ENCODE results near the gene DAPK2.

DAPK2 gene

DNA sequence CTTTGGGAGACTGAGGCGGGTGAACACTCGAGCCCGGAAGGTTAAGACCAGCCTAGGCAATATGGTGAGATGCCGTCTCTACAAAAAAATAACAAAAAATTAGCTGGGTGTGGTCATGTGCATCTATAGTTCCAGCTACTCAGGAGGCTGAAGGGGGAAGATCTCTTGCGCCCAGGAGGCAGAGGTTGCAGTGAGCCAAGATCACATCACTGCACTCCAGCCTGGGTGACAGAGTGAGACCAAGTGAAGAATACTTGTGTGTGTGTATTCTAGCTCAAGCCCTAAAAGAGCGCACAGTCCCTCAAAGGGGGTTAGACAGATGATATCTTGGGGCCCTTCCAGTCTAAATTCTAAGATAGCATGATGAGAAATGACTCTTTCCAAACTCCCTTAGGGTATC lies 23.7 kb downstream of the DAPK2 start:
- H3K4me1 ChIP-seq (ENCODE audit: low read length) = peaks cover 1% of the 10 kb centered on the region; the same call in 1 of the 2 replicates
- H3K27me3 ChIP-seq (ENCODE audit: low read depth, low read length) = no peaks in the 10 kb centered on the region
- H3K27ac ChIP-seq (ENCODE audit: low read length) = no peak overlapping the region
- H3K36me3 ChIP-seq (replicated peaks; ENCODE audit: low read depth, low read length) = peaks cover 9% of the 10 kb centered on the region
- no peaks in the 10 kb centered on the region for H3K9me3 ChIP-seq (ENCODE audit: insufficient read depth, low read length)
- no peak for TF ChIP-seq EZH2phosphoT487 (IDR thresholded peaks at IDR 0.05; ENCODE audit: low read depth)
- TF ChIP-seq, protein P1, sequence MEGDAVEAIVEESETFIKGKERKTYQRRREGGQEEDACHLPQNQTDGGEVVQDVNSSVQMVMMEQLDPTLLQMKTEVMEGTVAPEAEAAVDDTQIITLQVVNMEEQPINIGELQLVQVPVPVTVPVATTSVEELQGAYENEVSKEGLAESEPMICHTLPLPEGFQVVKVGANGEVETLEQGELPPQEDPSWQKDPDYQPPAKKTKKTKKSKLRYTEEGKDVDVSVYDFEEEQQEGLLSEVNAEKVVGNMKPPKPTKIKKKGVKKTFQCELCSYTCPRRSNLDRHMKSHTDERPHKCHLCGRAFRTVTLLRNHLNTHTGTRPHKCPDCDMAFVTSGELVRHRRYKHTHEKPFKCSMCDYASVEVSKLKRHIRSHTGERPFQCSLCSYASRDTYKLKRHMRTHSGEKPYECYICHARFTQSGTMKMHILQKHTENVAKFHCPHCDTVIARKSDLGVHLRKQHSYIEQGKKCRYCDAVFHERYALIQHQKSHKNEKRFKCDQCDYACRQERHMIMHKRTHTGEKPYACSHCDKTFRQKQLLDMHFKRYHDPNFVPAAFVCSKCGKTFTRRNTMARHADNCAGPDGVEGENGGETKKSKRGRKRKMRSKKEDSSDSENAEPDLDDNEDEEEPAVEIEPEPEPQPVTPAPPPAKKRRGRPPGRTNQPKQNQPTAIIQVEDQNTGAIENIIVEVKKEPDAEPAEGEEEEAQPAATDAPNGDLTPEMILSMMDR (IDR thresholded peaks at IDR 0.05; ENCODE audit: low read depth, low read length) = no peak
- H3K79me2 ChIP-seq (ENCODE audit: low read length) = no peaks in the 10 kb centered on the region
- H3K9ac ChIP-seq (ENCODE audit: low read length) = no peak overlapping the region
- no peaks in the 10 kb centered on the region for H4K20me1 ChIP-seq (ENCODE audit: insufficient read depth, low read length)
- H2AFZ ChIP-seq (ENCODE audit: low read depth, low read length) = no peak overlapping the region
- no peak overlapping the region for H3K4me2 ChIP-seq (ENCODE audit: low read length)
- H3K4me3 ChIP-seq (ENCODE audit: low read length) = no peak overlapping the region

DNA sequence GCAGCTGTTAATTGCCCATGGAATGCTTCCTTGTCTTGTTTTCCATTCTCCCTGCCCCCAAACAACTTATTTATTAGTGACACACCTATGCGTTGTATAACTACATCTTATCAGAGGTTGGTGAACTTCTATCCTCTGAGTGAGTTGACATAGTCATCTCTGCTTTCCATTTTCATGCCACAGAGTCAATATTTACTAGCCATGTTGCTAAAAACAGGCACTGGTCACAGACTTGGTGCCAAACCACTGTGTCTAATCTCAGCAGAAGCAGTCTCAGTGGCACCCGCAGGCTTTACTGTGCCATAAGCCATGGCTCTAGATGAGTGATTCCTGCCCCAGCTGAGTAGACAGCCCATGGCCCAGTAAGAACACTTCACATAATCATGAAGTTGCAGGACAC lies 26.5 kb downstream of the DAPK2 start:
- H3K79me2 ChIP-seq (ENCODE audit: low read length) = no peaks in the 10 kb centered on the region

DNA sequence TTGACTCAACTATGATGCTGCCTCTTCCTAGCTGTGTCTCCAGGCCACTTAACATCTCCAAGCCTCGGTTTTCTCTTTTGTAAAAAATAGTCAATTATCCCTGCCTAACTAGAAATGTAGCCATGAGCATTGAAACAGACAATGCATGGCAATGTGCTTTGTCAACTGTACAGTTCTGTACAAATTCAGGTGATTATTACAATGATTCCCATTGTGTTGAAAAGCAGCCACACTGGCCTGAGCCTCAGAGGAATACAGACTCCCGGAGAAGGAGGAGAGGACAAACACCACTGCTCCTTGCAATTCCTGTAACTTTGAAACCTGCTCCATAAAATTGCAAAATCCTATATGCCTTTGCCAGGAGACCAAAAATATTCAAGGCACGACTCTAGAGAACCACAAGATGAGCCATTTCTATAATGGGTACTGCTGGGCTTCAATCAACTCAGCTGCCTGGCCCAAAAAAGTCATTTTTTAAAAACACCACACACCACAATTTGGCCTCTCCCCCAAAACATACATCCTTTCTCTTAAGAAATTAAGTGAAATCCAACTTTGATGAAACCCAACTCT lies 28.6 kb downstream of the DAPK2 start:
- no peaks in the 10 kb centered on the region for H3K9me3 ChIP-seq (ENCODE audit: insufficient read depth, low read length)
- H4K20me1 ChIP-seq (ENCODE audit: insufficient read depth, low read length) = no peaks in the 10 kb centered on the region
- H3K27me3 ChIP-seq (ENCODE audit: low read depth, low read length) = no peaks in the 10 kb centered on the region
- H2AFZ ChIP-seq (ENCODE audit: low read depth, low read length) = no peak overlapping the region
- no peaks in the 10 kb centered on the region for H3K79me2 ChIP-seq (ENCODE audit: low read length)
- H3K4me1 ChIP-seq (ENCODE audit: low read length) = peaks cover 9% of the 10 kb centered on the region; the same call in 1 of the 2 replicates
- H3K4me2 ChIP-seq (ENCODE audit: low read length) = no peak overlapping the region
- H3K4me3 ChIP-seq (ENCODE audit: low read length) = no peak overlapping the region
- no peak overlapping the region for H3K27ac ChIP-seq (ENCODE audit: low read length)
- TF ChIP-seq, protein P1 (IDR thresholded peaks at IDR 0.05; ENCODE audit: low read depth, low read length) = no peak
- no peak for TF ChIP-seq EZH2phosphoT487 (IDR thresholded peaks at IDR 0.05; ENCODE audit: low read depth)
- peaks cover 9% of the 10 kb centered on the region for H3K36me3 ChIP-seq (replicated peaks; ENCODE audit: low read depth, low read length)
- H3K9ac ChIP-seq (ENCODE audit: low read length) = no peak overlapping the region

More for the DNA sequence above, 26.5 kb downstream of the DAPK2 start:
- Histone ChIP-seq H3K4me1 (ENCODE audit: low read length) (no peaks in the 10 kb centered on the region), H3K4me3 (ENCODE audit: low read length) (no peak overlapping the region), H4K20me1 (ENCODE audit: insufficient read depth, low read length) (no peaks in the 10 kb centered on the region), H3K36me3 (replicated peaks; ENCODE audit: low read depth, low read length) (peaks cover 9% of the 10 kb centered on the region), H3K27me3 (ENCODE audit: low read depth, low read length) (no peaks in the 10 kb centered on the region), H3K9ac (ENCODE audit: low read length) (no peak overlapping the region), H3K4me2 (ENCODE audit: low read length) (no peak overlapping the region), H3K9me3 (ENCODE audit: insufficient read depth, low read length) (no peaks in the 10 kb centered on the region), H2AFZ (ENCODE audit: low read depth, low read length) (no peak overlapping the region), H3K27ac (ENCODE audit: low read length) (no peak overlapping the region)
- no peak for TF ChIP-seq EZH2phosphoT487 (IDR thresholded peaks at IDR 0.05; ENCODE audit: low read depth)
- TF ChIP-seq, protein P1 (IDR thresholded peaks at IDR 0.05; ENCODE audit: low read depth, low read length) = no peak

DNA sequence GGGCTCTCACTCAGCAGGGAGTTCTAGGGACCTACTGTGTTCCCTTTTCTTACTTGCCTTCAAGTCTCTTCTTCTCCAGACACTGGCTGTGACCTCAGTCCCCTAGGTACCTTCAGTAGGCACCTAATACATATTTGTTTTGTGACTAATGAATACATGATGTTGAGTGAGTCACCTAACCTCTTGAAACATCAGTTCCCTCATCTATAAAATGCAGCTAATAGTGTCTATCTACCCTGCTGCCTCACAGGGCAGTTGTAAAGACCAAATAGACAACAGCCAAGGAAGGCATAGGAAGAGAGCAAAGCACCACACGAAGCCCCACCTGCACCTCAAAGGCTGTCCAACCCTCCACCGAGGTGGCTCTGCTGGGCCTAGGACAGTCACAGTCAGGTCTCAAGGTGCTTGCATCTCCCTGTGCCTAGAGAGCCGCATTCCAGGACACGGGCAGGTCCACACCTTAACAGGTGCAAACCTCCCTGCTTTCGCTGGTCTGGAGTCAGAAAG lies 29.1 kb downstream of the DAPK2 start:
- Histone ChIP-seq H3K4me1 (ENCODE audit: low read length) (peaks cover 9% of the 10 kb centered on the region; the same call in 1 of the 2 replicates), H3K9ac (ENCODE audit: low read length) (no peak overlapping the region), H3K27ac (ENCODE audit: low read length) (no peak overlapping the region)

More for the DNA sequence above, 29.1 kb downstream of the DAPK2 start:
- no peak for TF ChIP-seq EZH2phosphoT487 (IDR thresholded peaks at IDR 0.05; ENCODE audit: low read depth)
- TF ChIP-seq, protein P1 (IDR thresholded peaks at IDR 0.05; ENCODE audit: low read depth, low read length) = no peak
- no peak overlapping the region for H2AFZ ChIP-seq (ENCODE audit: low read depth, low read length)
- H3K4me3 ChIP-seq (ENCODE audit: low read length) = no peak overlapping the region
- no peaks in the 10 kb centered on the region for H4K20me1 ChIP-seq (ENCODE audit: insufficient read depth, low read length)
- no peaks in the 10 kb centered on the region for H3K27me3 ChIP-seq (ENCODE audit: low read depth, low read length)
- H3K79me2 ChIP-seq (ENCODE audit: low read length) = no peaks in the 10 kb centered on the region
- H3K36me3 ChIP-seq (replicated peaks; ENCODE audit: low read depth, low read length) = peaks cover 9% of the 10 kb centered on the region
- H3K4me2 ChIP-seq (ENCODE audit: low read length) = no peak overlapping the region
- H3K9me3 ChIP-seq (ENCODE audit: insufficient read depth, low read length) = no peaks in the 10 kb centered on the region

All from OCI-LY3 (cell line).